Ishikawa (cell line): ENCODE measurements around the gene MRFAP1L1.
A peak's percentile ranks its signal among the peaks of the same experiment; 100 is the strongest.

Experiments
- CREB1 ChIP-seq: IDR thresholded peaks from 2 replicates; pipeline ENCODE4 v1.6.1; 2012; ENCODE audit warnings: low read depth
- EGR1 ChIP-seq: IDR thresholded peaks from 2 replicates; pipeline ENCODE4 v1.6.1; 2012
- EP300 ChIP-seq: IDR thresholded peaks from 2 replicates; pipeline ENCODE4 v1.6.1; 2012; ENCODE audit warnings: borderline replicate concordance
- FOXM1 ChIP-seq: IDR thresholded peaks from 2 replicates; pipeline ENCODE4 v1.6.1; 2012; ENCODE audit warnings: low read depth, borderline replicate concordance
- MAX ChIP-seq: IDR thresholded peaks from 2 replicates; pipeline ENCODE4 v1.6.1; 2012
- NFIC ChIP-seq: IDR thresholded peaks from 2 replicates; pipeline ENCODE4 v1.6.1; 2012
- REST ChIP-seq: IDR thresholded peaks from 2 replicates; pipeline ENCODE4 v1.6.1; 2012; ENCODE audit warnings: low read depth, mild to moderate bottlenecking
- TAF1 ChIP-seq: IDR thresholded peaks from 2 replicates; pipeline ENCODE4 v1.6.1; 2012; ENCODE audit warnings: low read depth, mild to moderate bottlenecking
- TCF12 ChIP-seq: IDR thresholded peaks from 2 replicates; pipeline ENCODE4 v1.6.1; 2012; ENCODE audit warnings: low read depth
- TEAD4 ChIP-seq: IDR thresholded peaks from 2 replicates; pipeline ENCODE4 v1.6.1; 2012
- USF1 ChIP-seq: IDR thresholded peaks from 2 replicates; pipeline ENCODE4 v1.6.1; 2012
- YY1 ChIP-seq: IDR thresholded peaks from 2 replicates; pipeline ENCODE4 v1.6.1; 2012; ENCODE audit warnings: low read depth

GRCh38 chr4:6746721-6747293 is 37.1 kb upstream of the MRFAP1L1 start:
- TF ChIP-seq TAF1 (no peak), YY1 (no peak), FOXM1 (no peak), NFIC (peak; percentile 96), MAX (peak; percentile 61), EP300 (peak; percentile 46; the same call in 1 of the 2 replicates), EGR1 (peak; percentile 23; the same call in 1 of the 2 replicates), TEAD4 (peak; percentile 94), REST (no peak), TCF12 (peak; percentile 71; the same call in 1 of the 2 replicates), CREB1 (no peak), USF1 (0 out of 2 replicates have a peak, but pooled peaks have one; percentile 15)
